ENCODE measurements around the gene KLHL12.

The KLHL12 gene

DNA sequence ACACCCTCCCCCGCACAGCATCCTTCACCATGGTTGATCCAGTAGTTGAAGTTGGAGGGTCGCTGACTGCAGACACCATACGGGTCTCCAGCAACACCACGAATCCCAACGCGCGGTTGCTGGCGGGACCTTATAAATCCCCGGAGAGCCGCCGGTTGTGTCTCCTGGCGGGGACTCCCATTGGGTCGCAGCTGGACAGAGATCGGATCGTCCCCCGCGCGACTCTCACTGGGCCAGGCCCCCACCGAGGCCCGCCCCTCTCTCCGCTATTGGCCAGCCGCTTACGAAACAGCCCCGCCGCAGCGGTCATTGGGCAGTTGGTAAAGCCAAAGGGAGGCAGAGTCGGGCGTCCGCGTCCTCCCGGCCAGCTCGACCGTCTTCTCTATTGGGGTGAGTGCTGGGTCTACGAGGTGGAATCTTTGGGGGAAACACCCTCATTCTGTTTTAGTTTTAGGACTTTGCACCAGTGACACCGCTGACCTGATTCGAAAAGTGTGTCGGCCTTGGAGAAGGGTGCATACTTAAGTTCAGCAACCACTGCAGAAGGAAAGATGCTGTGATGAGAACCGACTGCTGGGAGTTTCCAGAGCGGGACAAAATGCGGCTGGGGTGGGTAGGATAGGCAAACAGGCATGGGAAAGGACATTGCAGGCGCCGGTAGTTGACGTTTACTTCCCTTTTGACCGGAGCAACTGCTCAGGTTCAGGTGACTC, 65.5 kb downstream of the KLHL12 start:
- H3K27me3 ChIP-seq (replicated peaks; ENCODE audit: control insufficient read depth, insufficient read depth, low read length, poor library complexity, severe bottlenecking): peaks cover 21% of the 10 kb centered on the region
- H3K9me3 ChIP-seq (ENCODE audit: control insufficient read depth, low read length): no peaks in the 10 kb centered on the region
- peak in 1 of 3 donors; percentile 15 for DNase-seq
- H3K4me3 ChIP-seq (ENCODE audit: insufficient read depth, low read depth, low read length, poor library complexity, severe bottlenecking): peak overlapping the region; percentile 64
- H3K4me1 ChIP-seq (ENCODE audit: control insufficient read depth, insufficient read depth, low read length, poor library complexity, severe bottlenecking): peaks cover 12% of the 10 kb centered on the region
- no peak overlapping the region for H3K27ac ChIP-seq (ENCODE audit: insufficient read depth, low read length, poor library complexity, severe bottlenecking)
- H3K36me3 ChIP-seq (ENCODE audit: control insufficient read depth, insufficient read depth, low read length): no peaks in the 10 kb centered on the region

- H3K4me3 ChIP-seq (ENCODE audit: insufficient read depth, low read depth, low read length, poor library complexity, severe bottlenecking): peak overlapping the region; percentile 64
- no peak overlapping the region for H3K27ac ChIP-seq (ENCODE audit: insufficient read depth, low read length, poor library complexity, severe bottlenecking)
- DNase-seq: no peak
- no peaks in the 10 kb centered on the region for H3K9me3 ChIP-seq (ENCODE audit: control insufficient read depth, low read length)
- peaks cover 21% of the 10 kb centered on the region for H3K27me3 ChIP-seq (replicated peaks; ENCODE audit: control insufficient read depth, insufficient read depth, low read length, poor library complexity, severe bottlenecking)
- no peaks in the 10 kb centered on the region for H3K36me3 ChIP-seq (ENCODE audit: control insufficient read depth, insufficient read depth, low read length)
- H3K4me1 ChIP-seq (ENCODE audit: control insufficient read depth, insufficient read depth, low read length, poor library complexity, severe bottlenecking): peaks cover 12% of the 10 kb centered on the region
Observed at GRCh38 chr1:202860744-202861419, 66.2 kb downstream of the KLHL12 start.

DNA sequence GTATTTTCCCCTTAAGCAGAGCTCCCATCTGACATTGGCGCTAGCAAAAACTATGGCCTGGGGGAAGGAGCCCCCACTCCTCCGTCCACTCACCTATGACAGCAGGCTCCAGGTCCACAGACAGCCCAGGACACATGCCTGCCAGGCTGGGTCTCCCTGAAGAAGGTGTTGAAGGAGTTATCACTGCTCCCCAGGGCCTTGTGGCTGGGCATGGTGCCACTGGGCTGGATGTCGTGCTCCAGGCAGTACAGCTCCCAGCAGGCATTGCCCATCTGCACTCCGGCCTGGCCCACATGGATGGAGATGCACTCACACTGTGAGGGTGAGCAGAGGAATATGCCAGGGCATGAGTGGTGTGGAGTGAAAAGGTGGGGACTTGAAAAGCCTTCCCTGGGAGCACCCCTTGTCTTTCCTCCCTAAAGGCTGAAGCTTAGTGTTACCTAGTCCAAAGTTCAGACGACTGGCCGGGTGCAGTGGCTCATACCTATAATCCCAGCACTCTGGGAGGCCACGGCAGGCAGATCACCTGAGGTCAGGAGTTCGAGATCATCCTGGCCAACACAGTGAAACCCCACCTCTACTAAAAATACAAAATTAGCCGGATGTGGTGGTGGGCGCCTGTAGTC, 68.1 kb downstream of the KLHL12 start:
- no peak overlapping the region for H3K27ac ChIP-seq (ENCODE audit: insufficient read depth, low read length, poor library complexity, severe bottlenecking)
- H3K4me1 ChIP-seq (ENCODE audit: control insufficient read depth, insufficient read depth, low read length, poor library complexity, severe bottlenecking): peaks cover 12% of the 10 kb centered on the region
- H3K36me3 ChIP-seq (ENCODE audit: control insufficient read depth, insufficient read depth, low read length): no peaks in the 10 kb centered on the region
- H3K9me3 ChIP-seq (ENCODE audit: control insufficient read depth, low read length): no peaks in the 10 kb centered on the region
- H3K27me3 ChIP-seq (replicated peaks; ENCODE audit: control insufficient read depth, insufficient read depth, low read length, poor library complexity, severe bottlenecking): peaks cover 16% of the 10 kb centered on the region
- no peak for DNase-seq
- H3K4me3 ChIP-seq (ENCODE audit: insufficient read depth, low read depth, low read length, poor library complexity, severe bottlenecking): no peak overlapping the region

DNA sequence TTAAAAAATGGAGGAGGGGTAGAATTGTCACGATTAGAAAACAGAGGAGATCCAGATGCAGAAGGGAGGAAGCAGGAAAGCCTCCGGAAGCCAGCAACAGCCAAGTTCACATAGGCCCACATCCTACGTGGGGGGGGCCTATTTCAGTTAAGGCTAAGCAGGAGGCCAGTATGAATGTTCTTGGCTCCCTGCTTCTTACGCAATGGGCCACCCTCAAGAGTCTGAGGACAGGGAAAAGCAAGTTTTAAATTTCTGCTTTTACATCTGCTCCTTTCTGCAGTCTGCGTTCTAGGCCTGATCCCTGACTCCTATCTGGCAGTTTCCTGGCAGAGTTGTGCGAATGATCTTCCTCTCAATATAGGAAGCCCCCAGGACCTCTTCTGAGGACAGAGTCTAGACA, 68.7 kb downstream of the KLHL12 start:
- DNase-seq: no peak
- peaks cover 16% of the 10 kb centered on the region for H3K27me3 ChIP-seq (replicated peaks; ENCODE audit: control insufficient read depth, insufficient read depth, low read length, poor library complexity, severe bottlenecking)

DNA sequence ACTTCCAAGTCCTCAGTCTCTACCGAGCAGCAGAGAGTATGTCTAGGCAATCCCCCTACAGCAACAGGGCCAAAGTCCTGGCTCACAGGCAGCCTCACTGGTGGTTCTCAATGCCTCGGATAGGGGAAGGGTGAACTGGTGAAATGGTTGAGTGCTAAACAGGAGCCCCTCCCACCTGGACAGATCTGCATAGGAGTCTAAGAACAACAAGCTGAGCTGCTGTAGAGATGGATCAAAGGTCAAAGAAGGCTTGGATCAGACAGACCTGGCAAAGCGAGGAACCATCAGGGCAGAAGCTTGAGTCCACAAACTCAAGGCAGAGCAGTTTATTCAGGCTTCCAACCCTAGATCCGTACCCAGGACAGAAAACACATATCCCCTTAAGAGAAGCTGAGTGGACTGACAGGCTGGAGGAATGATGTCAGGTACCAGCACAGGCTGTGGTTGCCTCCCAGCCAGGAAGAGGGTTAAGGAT, 69.9 kb downstream of the KLHL12 start:
- Histone ChIP-seq H3K4me1 (ENCODE audit: control insufficient read depth, insufficient read depth, low read length, poor library complexity, severe bottlenecking) (peaks cover 12% of the 10 kb centered on the region), H3K9me3 (ENCODE audit: control insufficient read depth, low read length) (no peaks in the 10 kb centered on the region), H3K27me3 (replicated peaks; ENCODE audit: control insufficient read depth, insufficient read depth, low read length, poor library complexity, severe bottlenecking) (peaks cover 16% of the 10 kb centered on the region), H3K36me3 (ENCODE audit: control insufficient read depth, insufficient read depth, low read length) (no peaks in the 10 kb centered on the region), H3K4me3 (ENCODE audit: insufficient read depth, low read depth, low read length, poor library complexity, severe bottlenecking) (no peak overlapping the region), H3K27ac (ENCODE audit: insufficient read depth, low read length, poor library complexity, severe bottlenecking) (no peak overlapping the region)
- no peak for DNase-seq

More for the DNA sequence above, 68.7 kb downstream of the KLHL12 start:
- H3K4me3 ChIP-seq (ENCODE audit: insufficient read depth, low read depth, low read length, poor library complexity, severe bottlenecking): no peak overlapping the region
- H3K4me1 ChIP-seq (ENCODE audit: control insufficient read depth, insufficient read depth, low read length, poor library complexity, severe bottlenecking): peaks cover 12% of the 10 kb centered on the region
- no peak overlapping the region for H3K27ac ChIP-seq (ENCODE audit: insufficient read depth, low read length, poor library complexity, severe bottlenecking)
- no peaks in the 10 kb centered on the region for H3K9me3 ChIP-seq (ENCODE audit: control insufficient read depth, low read length)
- no peaks in the 10 kb centered on the region for H3K36me3 ChIP-seq (ENCODE audit: control insufficient read depth, insufficient read depth, low read length)

GRCh38 chr1:202856014-202856413, 71.0 kb downstream of the KLHL12 start:
- Histone ChIP-seq H3K27ac (ENCODE audit: insufficient read depth, low read length, poor library complexity, severe bottlenecking) (no peak overlapping the region), H3K4me1 (ENCODE audit: control insufficient read depth, insufficient read depth, low read length, poor library complexity, severe bottlenecking) (peaks cover 4% of the 10 kb centered on the region), H3K36me3 (ENCODE audit: control insufficient read depth, insufficient read depth, low read length) (no peaks in the 10 kb centered on the region), H3K4me3 (ENCODE audit: insufficient read depth, low read depth, low read length, poor library complexity, severe bottlenecking) (no peak overlapping the region), H3K9me3 (ENCODE audit: control insufficient read depth, low read length) (no peaks in the 10 kb centered on the region), H3K27me3 (replicated peaks; ENCODE audit: control insufficient read depth, insufficient read depth, low read length, poor library complexity, severe bottlenecking) (peaks cover 6% of the 10 kb centered on the region)
- DNase-seq: no peak

DNA sequence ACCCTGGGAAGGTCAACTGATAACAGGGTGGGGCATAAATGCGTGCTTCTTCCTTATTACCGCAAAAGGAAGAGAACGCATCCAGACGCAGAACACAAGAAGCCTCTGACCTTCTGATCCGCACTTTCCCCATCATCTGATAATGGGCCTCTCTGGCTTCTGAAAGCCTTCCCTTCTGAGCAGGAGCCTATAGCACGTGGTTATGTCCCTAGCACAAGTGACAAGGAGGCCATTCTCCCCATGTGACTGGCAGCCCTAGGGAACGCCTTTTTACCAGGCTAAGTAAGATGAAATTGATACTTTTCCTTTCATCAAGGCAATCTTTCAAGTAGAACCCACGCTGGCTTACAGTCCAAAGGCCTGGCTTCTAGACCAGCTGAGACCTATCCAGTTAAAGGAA, 72.2 kb downstream of the KLHL12 start:
- Histone ChIP-seq H3K27ac (ENCODE audit: insufficient read depth, low read length, poor library complexity, severe bottlenecking) (no peak overlapping the region), H3K9me3 (ENCODE audit: control insufficient read depth, low read length) (no peaks in the 10 kb centered on the region), H3K36me3 (ENCODE audit: control insufficient read depth, insufficient read depth, low read length) (no peaks in the 10 kb centered on the region), H3K4me1 (ENCODE audit: control insufficient read depth, insufficient read depth, low read length, poor library complexity, severe bottlenecking) (no peaks in the 10 kb centered on the region), H3K27me3 (replicated peaks; ENCODE audit: control insufficient read depth, insufficient read depth, low read length, poor library complexity, severe bottlenecking) (no peaks in the 10 kb centered on the region), H3K4me3 (ENCODE audit: insufficient read depth, low read depth, low read length, poor library complexity, severe bottlenecking) (no peak overlapping the region)
- no peak for DNase-seq

- H3K27ac ChIP-seq (ENCODE audit: insufficient read depth, low read length, poor library complexity, severe bottlenecking): no peak overlapping the region
- H3K4me1 ChIP-seq (ENCODE audit: control insufficient read depth, insufficient read depth, low read length, poor library complexity, severe bottlenecking): no peaks in the 10 kb centered on the region
- DNase-seq: no peak
- no peaks in the 10 kb centered on the region for H3K9me3 ChIP-seq (ENCODE audit: control insufficient read depth, low read length)
- no peak overlapping the region for H3K4me3 ChIP-seq (ENCODE audit: insufficient read depth, low read depth, low read length, poor library complexity, severe bottlenecking)
- no peaks in the 10 kb centered on the region for H3K27me3 ChIP-seq (replicated peaks; ENCODE audit: control insufficient read depth, insufficient read depth, low read length, poor library complexity, severe bottlenecking)
- H3K36me3 ChIP-seq (ENCODE audit: control insufficient read depth, insufficient read depth, low read length): no peaks in the 10 kb centered on the region
Observed at GRCh38 chr1:202852163-202852904, 74.7 kb downstream of the KLHL12 start.

DNA sequence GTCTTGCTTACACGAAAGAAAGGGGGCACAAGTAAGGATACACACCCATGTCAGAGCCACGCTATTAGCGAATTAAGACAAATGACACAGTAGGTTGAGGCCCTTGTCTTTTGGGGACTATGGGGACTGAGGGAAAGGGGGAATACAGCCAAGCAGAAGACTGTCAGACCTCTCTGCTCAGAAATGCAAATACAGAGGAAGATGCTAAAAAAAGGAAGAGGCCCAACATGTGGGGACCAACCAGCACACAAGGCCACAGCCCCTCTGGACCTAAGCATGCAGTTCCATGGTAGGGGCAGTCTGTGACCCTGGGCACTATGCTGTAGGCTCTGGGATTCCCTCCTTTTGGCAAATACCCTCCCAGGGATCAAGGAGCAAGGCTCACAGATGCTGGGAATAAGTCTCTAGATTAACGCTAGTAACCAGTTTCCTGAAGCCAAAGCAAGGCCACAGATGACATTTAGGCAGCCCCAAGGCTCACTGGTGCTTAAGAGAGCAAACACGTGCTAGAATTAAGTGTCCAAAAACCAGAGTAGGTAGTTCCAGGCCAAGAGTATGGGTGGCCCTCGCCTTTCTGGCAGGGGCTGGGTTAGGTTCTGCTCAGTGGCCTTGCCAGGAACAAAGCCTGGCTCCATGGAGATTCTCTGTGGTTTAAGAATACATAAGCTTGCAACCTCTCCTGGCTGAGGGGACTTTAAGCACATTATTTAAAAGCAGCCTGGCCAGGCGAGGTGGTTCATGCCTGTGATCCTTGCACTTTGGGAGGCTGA, 76.3 kb downstream of the KLHL12 start:
- DNase-seq: no peak
- Histone ChIP-seq H3K27me3 (replicated peaks; ENCODE audit: control insufficient read depth, insufficient read depth, low read length, poor library complexity, severe bottlenecking) (no peaks in the 10 kb centered on the region), H3K4me1 (ENCODE audit: control insufficient read depth, insufficient read depth, low read length, poor library complexity, severe bottlenecking) (no peaks in the 10 kb centered on the region)

More for the DNA sequence above, 76.3 kb downstream of the KLHL12 start:
- Histone ChIP-seq H3K9me3 (ENCODE audit: control insufficient read depth, low read length) (no peaks in the 10 kb centered on the region), H3K27ac (ENCODE audit: insufficient read depth, low read length, poor library complexity, severe bottlenecking) (no peak overlapping the region), H3K36me3 (ENCODE audit: control insufficient read depth, insufficient read depth, low read length) (no peaks in the 10 kb centered on the region), H3K4me3 (ENCODE audit: insufficient read depth, low read depth, low read length, poor library complexity, severe bottlenecking) (no peak overlapping the region)
